Heart right ventricle (tissue), 16 donors: Measurements from ENCODE around the gene CACNA2D4. TPM values are rescaled to one million over a fixed set of nuclear protein-coding genes. Genes with fewer than 3 reads are reported as not detected.

ENCODE experiments used
- ATAC-seq, 8 donors: fragments of 200-7000 bp; cut with Tn5 transposase; one replicate each; pipeline ENCODE4 v1.9.1; 2020; ENCODE audit warnings: mild to moderate bottlenecking in 8 of 8, moderate library complexity in 8 of 8, moderate number of reproducible peaks in 1 of 8
- DNase-seq, 2 donors: peaks; one replicate each; pipeline ENCODE4 v3.0.0-alpha.2; 2020
- H3K27ac ChIP-seq, 10 donors: fragments of 200-600 bp; sonication (generic) in 2 of 10; one replicate each; pipeline versions ENCODE4 v1.5.0 to v1.8.0; 2020 to 2022; ENCODE audit warnings: mild to moderate bottlenecking in 3 of 10
- H3K27me3 ChIP-seq, 7 donors: fragments of 200-600 bp; one replicate each; pipeline ENCODE4 v1.8.0; 2021 to 2022; ENCODE audit warnings: mild to moderate bottlenecking in 2 of 7
- H3K36me3 ChIP-seq, 9 donors: fragments of 200-600 bp; sonication (generic) in 1 of 9; one replicate each; pipeline versions ENCODE4 v1.5.0 to v1.8.0; 2020 to 2022; ENCODE audit warnings: mild to moderate bottlenecking in 2 of 9
- H3K4me1 ChIP-seq, 9 donors: fragments of 200-600 bp; sonication (generic) in 1 of 9; one replicate each; pipeline versions ENCODE4 v1.5.0 to v1.8.0; 2020 to 2022; ENCODE audit warnings: mild to moderate bottlenecking in 4 of 9
- H3K4me3 ChIP-seq, 10 donors: fragments of 200-600 bp; sonication (generic) in 2 of 10; one replicate each; pipeline versions ENCODE4 v1.5.0 to v1.8.0; 2020 to 2022; ENCODE audit warnings: mild to moderate bottlenecking in 7 of 10, moderate library complexity in 2 of 10
- H3K9me3 ChIP-seq, 11 donors: fragments of 200-600 bp in 10 of 11; sonication (generic) in 2 of 11; one replicate each; pipeline versions ENCODE4 v1.5.0 to v1.8.0; 2013 to 2022; ENCODE audit warnings: mild to moderate bottlenecking in 2 of 11, control low read depth in 1 of 11, moderate library complexity in 1 of 11
- CTCF ChIP-seq, 9 donors: fragments of 200-600 bp; sonication (generic) in 2 of 9; IDR thresholded peaks; one replicate each; pipeline versions ENCODE4 v1.5.0 to v1.8.0; 2021 to 2022; ENCODE audit warnings: antibody characterized with exemption in 9 of 9, mild to moderate bottlenecking in 5 of 9, moderate library complexity in 1 of 9
- WGBS, 2 donors: extraction: QIAGEN DNeasy Blood & Tissue Kit; methylation state at CpG; one replicate each; pipeline ENCODE4 v1.1.7; 2013; ENCODE audit warnings: inconsistent platforms in 1 of 2; 5-methylcytosine and 5-hydroxymethylcytosine counted together
- intact Hi-C, 10 donors: fragments of 100-400 bp; cut with DNase I; formaldehyde crosslinking; loops; one replicate each; pipeline versions ENCODE4 v1.11.1 to v1.14.2; 2022
- polyA plus RNA-seq, 2 donors: library from polyadenylated mRNA; stranded (reverse); fragments of 200-250 nt; gene quantifications; one replicate each; pipeline ENCODE4 v1.2.3, GENCODE V29; 2013
- total RNA-seq, 10 donors: library from RNA; stranded (reverse); fragmentation: NEBNext Ultra II Directional in 3 of 10; extraction: Animal tissue kit (Norgen Biotek cat#: 25700) in 3 of 10; gene quantifications; one replicate each; pipeline versions ENCODE4 v1.2.1 to v1.2.4, GENCODE V29; 2021 to 2023
- donor health status: Arrhythmogenic right ventricular cardiomyopathy.
- donor health status: ischemic (EF 13 %, LVEDD 7.1; RV severe dilation, severe dysfunction).
- donor health status: healthy with polysubstance abuse.
- donor health status: DM: no; HTN: yes; CAD: no.
- donor health status: DM: no; HTN: no; CAD: no.
- donor health status: ischemic (EF 25% LVEDD 6.9; RV normal size, moderate dysfunction).
- donor health status: ischemic (EF 25% LVEDD 5.7; RV mildly dilated, moderate dysfunction).
- donor health status: healthy.
- donor health status: DM: yes; HTN: yes; CAD: no.
- donor health status: Ischemic cardiomyopathy.
- donor health status: ischemic (EF 35%, LVEDD 5.7; RV mildly dilated, moderate dysfunction).
- donor health status: nonischemic (EF 11% LVEDD 7.7; RV severe dilation, severe dysfunction).
- donor health status: DM: yes; HTN: yes; CAD: no.
- donor health status: PGD.
- donor health status: ischemic (EF 29% LVEDD 5.4; RV normal size, mild dysfunction).
- donor health status: nonischemic (EF 23%, LVEDD 6.1; RV moderate dilation, normal function).

The CACNA2D4 gene
- total and polyA plus RNA-seq, 12 donors, result 0.19 to 6.2 (median 0.95) TPM

GRCh38 chr12:1744932-1745331 is 173.5 kb downstream of the CACNA2D4 start:
- no peaks in the 10 kb centered on the region for H3K27me3 ChIP-seq
- intact Hi-C loops, result no loop called here
- peaks cover 0 to 5% (median 0%) of the 10 kb centered on the region in 9 donors for H3K36me3 ChIP-seq
- WGBS, 2 donors, result 97 to 99% methylated on average over 2 of the region's 2 CpGs
- H3K4me3 ChIP-seq, result no peak overlapping the region
- TF ChIP-seq CTCF (IDR thresholded peaks at IDR 0.05), result no peak
- peaks cover 3 to 40% (median 25%) of the 10 kb centered on the region in 9 donors for H3K4me1 ChIP-seq
- peaks cover 0 to 25% (median 6%) of the 10 kb centered on the region in 11 donors for H3K9me3 ChIP-seq
- no peak for ATAC-seq
- no peak overlapping the region for H3K27ac ChIP-seq
- DNase-seq, result no peak

Other genes with a start within 250 kb of the CACNA2D4 start
- 10 to 100 TPM; 33.5 to 47.7 (median 42.1) TPM for gene ADIPOR2, start 227.6 kb downstream of the CACNA2D4 start, total RNA-seq
- gene ADIPOR2, start 227.6 kb downstream of the CACNA2D4 start, polyA plus RNA-seq, result 10 to 100 TPM; 18.5 to 27.9 TPM
- gene LRTM2, start 98.1 kb downstream of the CACNA2D4 start, total RNA-seq, result not detected
- gene LRTM2, start 98.1 kb downstream of the CACNA2D4 start, polyA plus RNA-seq, result not detected
- gene DCP1B, start 85.8 kb upstream of the CACNA2D4 start, total RNA-seq, result 1 to 10 TPM; 1.1 to 4.1 (median 2.0) TPM
- 1 to 10 TPM; 1.4 to 4.9 TPM for gene DCP1B, start 85.8 kb upstream of the CACNA2D4 start, polyA plus RNA-seq
- gene CACNA1C, start 134.3 kb upstream of the CACNA2D4 start, total RNA-seq, result 100 to 1,000 TPM; 146 to 222 (median 187) TPM
- gene CACNA1C, start 134.3 kb upstream of the CACNA2D4 start, polyA plus RNA-seq, result 10 to 100 TPM; 19.1 to 68.9 TPM